Vagina (tissue), 2 donors: ENCODE data around the gene HBE1.

Source experiments
- CTCF ChIP-seq, 3 experiments: fragments of 450-650 bp in 2 of 3; fragments of 200-600 bp in 1 of 3; sonication (generic) in 1 of 3; IDR thresholded peaks; one replicate each; pipeline ENCODE4 v1.5.1; 2017 to 2019; ENCODE audit warnings: antibody characterized with exemption in 3 of 3, mild to moderate bottlenecking in 2 of 3, moderate library complexity in 2 of 3
- POLR2AphosphoS5 ChIP-seq, 2 donors: sonication (generic); formaldehyde crosslinking; IDR thresholded peaks; one replicate each; pipeline ENCODE4 v1.9.0; 2017; ENCODE audit warnings: antibody characterized with exemption in 2 of 2, mild to moderate bottlenecking in 2 of 2, low read depth in 1 of 2; ENCODE audit not compliant: insufficient read depth in 1 of 2

DNA sequence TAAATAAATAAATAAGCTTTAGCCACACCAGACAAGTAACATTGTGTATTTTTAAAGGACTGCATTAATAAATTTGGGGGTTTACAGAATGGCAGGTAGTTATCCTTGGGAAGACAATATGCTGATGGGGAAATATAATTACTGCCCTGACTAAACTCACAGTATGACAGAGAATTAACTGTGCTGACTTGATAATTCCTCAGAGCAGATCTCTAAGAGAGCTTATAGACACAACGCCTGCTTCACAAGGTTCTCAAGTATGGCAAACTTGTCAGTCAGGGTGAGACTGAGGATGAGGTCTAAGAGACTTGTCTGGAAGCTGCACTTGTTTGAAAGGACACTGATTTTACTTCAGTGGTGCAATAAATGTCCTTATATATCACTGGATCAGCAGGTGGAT lies 28.7 kb upstream of the HBE1 start:
- no peak for TF ChIP-seq CTCF (IDR thresholded peaks at IDR 0.05)
- no peak for TF ChIP-seq POLR2AphosphoS5 (IDR thresholded peaks at IDR 0.05; ENCODE audit: insufficient read depth in 1 of 2, low read depth in 1 of 2)
